ENCODE measurements around the gene MYRIP.
"Not testable (repeated sequence)": the region's sequence is repeated elsewhere in the genome, so short reads cannot be mapped to it uniquely, and the experiment has no call there.

MYRIP gene

GRCh38 chr3:39809181-39809994 lies at the start of gene MYRIP:
Gene MYRIP (plus strand): TSS chr3:39809609. CDS start chr3:39900817, 91,208 bp downstream.
- no peak for DNase-seq (ENCODE audit: low read depth)

GRCh38 chr3:39760325-39760724 lies 49.1 kb upstream of the MYRIP start:
- no peak for DNase-seq (ENCODE audit: low read depth)

- DNase-seq (ENCODE audit: low read depth), result no peak
Measured at GRCh38 chr3:39762537-39763070, 46.8 kb upstream of the MYRIP start.

GRCh38 chr3:39763390-39763789 lies 46.0 kb upstream of the MYRIP start:
- no peak for DNase-seq (ENCODE audit: low read depth)

GRCh38 chr3:39765575-39765974 lies 43.8 kb upstream of the MYRIP start:
- DNase-seq (ENCODE audit: low read depth), result no peak

GRCh38 chr3:39766433-39766832 lies 43.0 kb upstream of the MYRIP start:
- no peak for DNase-seq (ENCODE audit: low read depth)

- DNase-seq (ENCODE audit: low read depth), result not testable (repeated sequence)
Measured at GRCh38 chr3:39766909-39767308, 42.5 kb upstream of the MYRIP start.

GRCh38 chr3:39778168-39778567 lies 31.2 kb upstream of the MYRIP start:
- DNase-seq (ENCODE audit: low read depth), result not testable (repeated sequence)

- DNase-seq (ENCODE audit: low read depth), result no peak
Measured at GRCh38 chr3:39779511-39780230, 29.7 kb upstream of the MYRIP start.

- no peak for DNase-seq (ENCODE audit: low read depth)
Measured at GRCh38 chr3:39780352-39780751, 29.1 kb upstream of the MYRIP start.

GRCh38 chr3:39781025-39781424 lies 28.4 kb upstream of the MYRIP start:
- DNase-seq (ENCODE audit: low read depth), result no peak

GRCh38 chr3:39781632-39782031 lies 27.8 kb upstream of the MYRIP start:
- DNase-seq (ENCODE audit: low read depth), result no peak

- DNase-seq (ENCODE audit: low read depth), result no peak
Measured at GRCh38 chr3:39783680-39784079, 25.7 kb upstream of the MYRIP start.

GRCh38 chr3:39784922-39785321 lies 24.5 kb upstream of the MYRIP start:
- no peak for DNase-seq (ENCODE audit: low read depth)

- no peak for DNase-seq (ENCODE audit: low read depth)
Measured at GRCh38 chr3:39788128-39788883, 21.1 kb upstream of the MYRIP start.

- DNase-seq (ENCODE audit: low read depth), result no peak
Measured at GRCh38 chr3:39791603-39792002, 17.8 kb upstream of the MYRIP start.

- no peak for DNase-seq (ENCODE audit: low read depth)
Measured at GRCh38 chr3:39794880-39795279, 14.5 kb upstream of the MYRIP start.

GRCh38 chr3:39801216-39801615 lies 8.2 kb upstream of the MYRIP start:
- no peak for DNase-seq (ENCODE audit: low read depth)

- not testable (repeated sequence) for DNase-seq (ENCODE audit: low read depth)
Measured at GRCh38 chr3:39802486-39802885, 6.9 kb upstream of the MYRIP start.

GRCh38 chr3:39803956-39804355 lies 5.5 kb upstream of the MYRIP start:
- DNase-seq (ENCODE audit: low read depth), result no peak

- DNase-seq (ENCODE audit: low read depth), result peak; percentile 25
Measured at GRCh38 chr3:39804951-39805350, 4.5 kb upstream of the MYRIP start.

- DNase-seq (ENCODE audit: low read depth), result no peak
Measured at GRCh38 chr3:39805650-39806049, 3.8 kb upstream of the MYRIP start.
